Epithelial cell of prostate (primary cell): ENCODE results near the gene CFB.
"Not testable (repeated sequence)": the region's sequence is repeated elsewhere in the genome, so short reads cannot be mapped to it uniquely, and the experiment has no call there.

Experiments used
- DNase-seq: peaks from one replicate; pipeline ENCODE4 v3.0.0-alpha.2; 2011; ENCODE audit warnings: low read depth, low spot score
- H3K27ac ChIP-seq: fragments of 450-650 bp; 2 replicates; pipeline ENCODE4 v1.5.1; 2017; ENCODE audit warnings: mild to moderate bottlenecking

CFB gene

DNA sequence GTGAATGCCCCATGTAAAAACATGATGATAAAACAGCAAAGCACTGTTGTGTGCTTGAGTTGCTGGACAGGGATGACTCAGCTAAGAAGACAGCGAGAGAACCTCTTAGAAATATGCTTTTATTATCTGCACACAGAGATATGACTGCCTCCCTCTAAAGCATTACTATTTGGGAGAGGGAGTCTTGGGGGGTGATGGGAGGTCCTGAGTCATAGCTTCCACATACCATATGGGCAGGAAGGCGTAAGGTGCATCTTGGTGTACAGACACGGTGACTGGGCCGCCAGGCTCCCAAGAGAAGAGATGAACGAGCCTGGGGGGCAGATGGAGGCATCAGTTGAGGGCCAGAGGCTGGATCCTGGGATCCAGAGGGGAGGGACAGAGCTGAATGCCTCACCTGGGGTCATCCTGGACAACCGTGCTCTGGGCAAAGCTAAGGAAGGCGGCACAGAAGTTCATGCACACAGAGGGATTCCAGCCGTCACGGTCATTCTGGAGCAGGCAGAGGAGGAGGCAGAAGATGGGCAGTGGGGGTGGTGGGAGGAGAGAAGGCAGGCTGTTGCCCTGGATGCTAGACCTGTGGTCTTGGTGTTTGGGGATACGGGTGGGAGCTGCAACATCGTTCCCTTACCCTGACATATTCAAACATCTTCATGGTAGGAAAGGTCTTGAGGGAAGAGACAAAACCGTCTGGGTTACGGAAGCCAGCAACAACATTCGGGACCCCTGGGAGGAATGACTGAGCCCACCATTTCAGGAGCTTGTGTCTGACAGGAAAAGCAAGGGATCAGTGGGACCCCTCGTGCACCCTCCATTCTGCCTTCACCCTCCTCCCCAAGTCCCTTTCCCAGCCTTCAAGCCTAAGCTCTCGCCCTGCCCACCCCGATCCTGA lies 24.1 kb downstream of the CFB start:
- no peak overlapping the region for H3K27ac ChIP-seq
- DNase-seq, result no peak

DNA sequence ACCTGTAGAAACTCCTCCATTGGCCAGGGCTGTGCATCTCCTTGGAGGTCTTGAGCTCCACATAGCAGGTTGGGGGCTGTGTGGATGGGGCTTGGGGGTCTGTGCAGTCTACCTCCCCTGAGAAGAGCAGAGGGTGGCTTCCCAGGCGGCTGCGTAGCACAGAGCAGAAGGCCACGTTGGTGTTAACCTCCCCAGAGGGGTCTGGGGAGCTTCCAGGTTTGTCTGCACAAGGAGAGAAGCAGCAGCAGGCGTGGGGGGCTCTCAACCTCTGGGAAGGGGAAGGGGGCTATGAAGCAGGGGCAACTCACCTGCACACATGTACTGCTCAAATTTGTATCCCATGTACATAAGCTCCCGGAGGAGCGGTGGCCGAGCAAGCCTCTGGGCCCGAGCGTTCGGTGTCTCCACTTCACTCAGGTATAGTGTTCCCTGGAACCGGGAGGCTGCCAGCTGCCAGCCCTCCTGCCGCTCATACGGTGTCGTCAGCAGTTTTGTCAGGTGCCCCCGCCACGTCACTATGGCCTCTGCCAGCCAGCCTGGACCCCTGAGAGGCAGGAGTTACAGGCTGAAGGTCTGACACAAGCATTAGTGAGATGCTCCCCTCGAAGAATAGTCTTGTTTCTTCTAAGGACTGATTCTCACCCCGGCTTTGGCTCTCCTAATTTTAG lies 24.8 kb downstream of the CFB start:
- no peak for DNase-seq
- H3K27ac ChIP-seq, result peak overlapping the region; percentile 97

DNA sequence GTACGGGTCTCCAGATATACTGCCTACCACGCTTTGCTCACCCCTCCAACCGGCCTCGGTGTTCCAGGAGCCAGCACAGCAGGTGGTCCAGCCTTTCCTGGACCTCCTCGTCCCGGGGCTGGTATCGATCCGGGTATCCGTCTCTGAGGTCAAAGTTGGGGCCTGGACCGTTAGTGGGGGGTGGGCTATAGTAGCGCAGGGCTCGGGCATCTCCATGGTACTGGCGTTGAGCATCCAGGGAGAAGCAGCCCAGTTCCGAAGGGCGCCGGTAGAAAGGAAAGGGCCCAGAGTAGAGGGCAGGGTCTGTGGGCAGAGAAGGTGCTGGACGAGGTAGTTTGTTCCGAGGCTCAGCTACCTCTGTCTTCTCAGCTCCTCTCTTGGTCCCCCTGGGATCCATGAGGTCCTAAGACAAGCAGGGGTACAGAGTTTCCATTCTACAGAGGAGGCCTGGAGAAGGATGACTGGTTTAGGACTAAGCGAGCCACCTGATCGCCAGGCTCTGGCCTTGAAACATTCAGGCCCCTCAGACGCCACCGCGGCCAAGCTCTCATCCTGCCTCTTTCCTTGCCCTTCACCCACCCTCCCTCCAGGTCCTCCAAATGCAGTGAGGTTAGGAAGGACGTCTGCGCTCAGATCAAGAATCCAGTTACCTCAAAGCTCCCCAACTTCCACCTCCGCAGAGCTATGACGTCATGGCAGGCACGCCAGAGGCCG lies 25.5 kb downstream of the CFB start:
- peak overlapping the region; percentile 97 for H3K27ac ChIP-seq
- no peak for DNase-seq

DNA sequence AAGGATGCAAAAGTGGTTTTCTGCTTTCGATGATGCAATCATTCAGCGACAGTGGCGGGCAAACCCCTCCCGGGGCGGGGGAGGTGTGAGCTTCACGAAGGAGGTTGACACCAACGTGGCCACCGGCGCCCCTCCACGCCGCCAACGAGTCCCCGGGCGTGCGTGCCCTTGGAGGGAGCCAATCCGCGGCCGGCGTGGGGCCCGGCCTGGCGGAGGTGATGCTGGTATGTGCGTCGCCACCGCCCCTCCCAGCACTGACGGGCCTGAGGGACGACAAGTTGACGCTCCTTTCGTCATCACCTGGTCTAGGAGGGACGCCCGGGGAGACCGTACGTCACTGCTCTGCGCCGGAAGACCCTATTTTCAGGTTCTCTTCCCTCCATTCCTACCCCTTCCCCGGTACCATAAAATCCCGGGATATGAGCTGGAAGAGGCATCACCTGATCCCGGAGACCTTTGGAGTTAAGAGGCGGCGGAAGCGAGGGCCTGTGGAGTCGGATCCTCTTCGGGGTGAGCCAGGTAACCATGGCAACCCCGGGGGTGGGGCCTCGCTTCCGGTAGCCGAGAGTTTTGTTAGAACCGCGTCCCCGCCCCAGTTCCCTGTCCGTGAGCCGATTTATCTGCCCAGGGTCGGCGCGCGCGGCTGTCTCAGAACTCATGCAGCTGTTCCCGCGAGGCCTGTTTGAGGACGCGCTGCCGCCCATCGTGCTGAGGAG lies 26.3 kb downstream of the CFB start, which contains the start of gene DXO:
TSS of gene DXO (minus strand) at position 146 of the 716 bp plus-strand sequence. CDS start 463 bp downstream, outside the sequence.
- peak within 1 kb of the TSS; percentile 97 for H3K27ac ChIP-seq
- DNase-seq, result peak; percentile 95

DNA sequence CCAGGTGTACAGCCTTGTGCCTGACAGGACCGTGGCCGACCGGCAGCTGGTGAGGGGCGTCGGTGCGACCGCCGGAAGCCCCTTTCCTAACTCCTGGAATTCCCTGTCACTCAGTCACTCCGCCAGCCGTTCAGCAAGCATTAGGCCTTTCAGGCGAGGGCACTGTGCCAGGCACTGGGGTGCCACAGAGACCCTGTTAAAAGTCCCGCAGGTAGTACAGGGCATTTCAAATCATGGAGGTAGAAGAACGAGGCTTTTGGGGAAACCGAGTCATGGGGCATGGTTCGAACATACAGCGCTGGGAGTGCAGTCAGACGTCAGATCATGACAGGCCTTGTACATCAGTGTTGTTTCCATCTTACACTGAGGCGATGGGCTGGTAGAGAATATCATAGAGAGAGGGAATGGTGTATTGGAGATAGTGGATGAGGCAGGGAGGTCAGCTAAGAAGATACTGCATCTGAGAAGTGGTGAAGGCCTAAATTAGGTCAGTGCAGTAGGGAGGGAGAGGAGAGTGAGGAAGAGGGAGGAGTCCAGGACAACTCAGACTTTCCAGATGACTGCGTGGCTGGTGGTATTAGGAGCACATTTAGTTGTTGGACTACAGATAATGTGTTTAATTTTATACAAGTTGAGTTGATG lies 26.9 kb downstream of the CFB start:
- H3K27ac ChIP-seq, result peak overlapping the region; percentile 97
- DNase-seq, result no peak

DNA sequence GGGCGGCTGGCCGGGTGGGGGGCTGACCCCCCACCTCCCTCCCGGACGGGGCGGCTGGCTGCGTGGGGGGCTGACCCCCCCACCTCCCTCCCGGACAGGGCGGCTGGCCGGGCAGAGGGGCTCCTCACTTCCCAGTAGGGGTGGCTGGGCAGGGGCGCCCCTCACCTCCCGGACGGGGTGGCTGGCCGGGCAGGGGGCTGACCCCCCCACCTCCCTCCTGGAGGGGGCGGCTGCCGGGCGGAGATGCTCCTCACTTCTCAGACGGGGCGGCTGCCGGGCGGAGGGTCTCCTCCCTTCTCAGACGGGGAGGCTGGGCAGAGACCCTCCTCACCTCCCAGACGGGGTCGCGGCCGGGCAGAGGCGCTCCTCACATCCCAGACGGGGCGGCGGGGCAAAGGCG lies 30.2 kb downstream of the CFB start:
- H3K27ac ChIP-seq, DNase-seq: not testable (repeated sequence)

DNA sequence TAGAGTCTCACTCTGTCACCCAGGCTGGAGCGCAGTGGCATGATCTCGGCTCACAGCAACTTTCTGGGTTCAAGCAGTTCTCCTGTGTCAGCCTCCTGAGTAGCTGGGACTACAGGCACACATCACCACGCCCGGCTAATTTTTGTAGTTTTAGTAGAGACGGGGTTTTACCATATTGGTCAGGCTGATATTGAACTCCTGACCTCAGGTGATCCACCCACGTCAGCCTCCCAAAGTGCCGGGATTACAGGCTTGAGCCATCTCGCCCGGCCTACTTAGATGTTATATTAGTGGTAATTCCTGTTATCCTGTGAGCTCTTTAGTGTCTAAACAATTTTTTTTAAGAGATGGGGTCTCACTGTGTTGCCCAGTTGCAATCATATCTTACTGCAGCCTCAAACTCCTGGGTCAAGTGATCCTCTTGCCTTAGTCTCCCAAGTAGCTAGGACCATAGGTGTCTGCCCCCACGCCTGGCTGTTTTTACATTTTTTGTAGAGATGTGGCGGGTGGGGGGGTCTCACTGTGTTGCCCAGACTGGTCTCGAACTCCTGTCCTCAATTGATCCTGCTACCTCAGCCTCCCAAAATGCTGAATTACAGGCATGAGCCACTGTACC lies 32.0 kb downstream of the CFB start:
- H3K27ac ChIP-seq, result no peak overlapping the region
- DNase-seq, result no peak

DNA sequence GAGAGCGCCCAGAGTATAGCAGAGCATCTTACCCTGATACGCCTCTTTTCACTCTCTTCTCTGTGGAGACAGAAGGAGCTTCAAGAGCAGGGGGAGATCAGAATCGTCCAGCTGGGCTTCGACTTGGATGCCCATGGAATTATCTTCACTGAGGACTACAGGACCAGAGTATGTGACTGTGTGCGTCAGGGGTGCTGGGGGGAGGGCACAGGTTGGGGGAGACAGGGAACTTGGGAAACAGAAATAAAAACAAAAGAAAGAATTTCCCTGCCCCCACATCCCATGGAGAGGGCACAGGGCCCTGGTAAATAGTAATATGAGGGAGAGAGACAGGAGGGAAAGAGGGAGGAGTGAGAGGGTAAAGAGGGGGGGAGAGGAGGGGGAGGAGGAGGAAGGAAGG lies 32.9 kb downstream of the CFB start:
- no peak for DNase-seq
- H3K27ac ChIP-seq, result no peak overlapping the region

DNA sequence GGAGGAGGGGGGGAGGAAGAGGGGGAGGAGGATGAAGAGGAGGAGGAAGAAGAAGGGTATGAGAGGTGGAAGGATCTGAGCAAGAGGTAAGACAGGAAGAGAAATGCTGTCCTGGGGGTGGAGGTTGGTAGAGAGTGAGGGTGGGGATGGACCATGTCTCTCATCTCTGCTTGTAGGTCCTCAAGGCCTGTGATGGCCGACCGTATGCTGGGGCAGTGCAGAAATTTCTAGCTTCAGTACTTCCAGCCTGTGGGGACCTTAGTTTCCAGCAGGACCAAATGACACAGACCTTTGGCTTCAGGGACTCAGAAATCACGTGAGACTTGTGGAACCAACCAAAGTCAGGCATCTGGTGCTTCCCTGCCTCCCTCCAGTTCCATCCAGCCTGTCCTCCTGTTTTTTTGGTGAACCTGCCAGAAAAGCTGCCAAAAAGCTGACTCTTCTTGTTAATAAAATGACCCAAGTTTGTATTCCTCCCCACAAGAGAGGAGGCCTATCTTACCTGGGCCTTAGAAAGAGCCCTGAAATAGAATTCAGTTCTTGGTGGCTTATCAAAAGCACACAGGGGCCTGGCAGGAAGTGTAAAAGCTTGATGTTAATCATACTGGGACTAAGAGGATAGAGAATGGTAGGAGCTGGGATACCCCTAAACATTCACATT lies 33.5 kb downstream of the CFB start:
- H3K27ac ChIP-seq, result no peak overlapping the region
- DNase-seq, result no peak

DNA sequence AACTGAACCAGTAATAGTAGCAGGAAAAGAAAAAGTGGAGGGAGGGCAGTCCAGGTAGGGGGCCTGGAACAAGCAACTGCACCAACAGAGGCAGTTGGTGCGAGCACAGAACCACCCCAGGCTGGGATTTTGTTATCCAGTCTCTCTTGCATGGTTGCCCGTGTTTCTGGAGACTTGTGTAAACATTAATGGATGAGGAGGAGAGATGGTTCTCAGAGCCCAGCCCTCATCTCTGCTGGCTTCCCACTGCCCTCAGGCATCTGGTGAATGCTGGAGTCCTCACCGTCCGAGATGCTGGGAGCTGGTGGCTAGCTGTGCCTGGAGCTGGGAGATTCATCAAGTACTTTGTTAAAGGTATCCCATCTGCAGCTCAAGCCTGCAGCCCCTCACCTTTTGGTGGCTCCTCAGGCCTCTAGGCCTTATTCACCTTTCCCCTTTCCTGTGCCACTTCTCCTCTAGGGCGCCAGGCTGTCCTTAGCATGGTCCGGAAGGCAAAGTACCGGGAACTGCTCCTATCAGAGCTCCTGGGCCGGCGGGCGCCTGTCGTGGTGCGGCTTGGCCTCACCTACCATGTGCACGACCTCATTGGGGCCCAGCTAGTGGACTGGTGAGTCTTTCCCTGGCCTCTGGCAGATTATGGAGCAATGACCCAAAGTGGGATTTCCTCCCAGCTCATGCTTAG lies 34.4 kb downstream of the CFB start:
- DNase-seq, H3K27ac ChIP-seq: not testable (repeated sequence)

DNA sequence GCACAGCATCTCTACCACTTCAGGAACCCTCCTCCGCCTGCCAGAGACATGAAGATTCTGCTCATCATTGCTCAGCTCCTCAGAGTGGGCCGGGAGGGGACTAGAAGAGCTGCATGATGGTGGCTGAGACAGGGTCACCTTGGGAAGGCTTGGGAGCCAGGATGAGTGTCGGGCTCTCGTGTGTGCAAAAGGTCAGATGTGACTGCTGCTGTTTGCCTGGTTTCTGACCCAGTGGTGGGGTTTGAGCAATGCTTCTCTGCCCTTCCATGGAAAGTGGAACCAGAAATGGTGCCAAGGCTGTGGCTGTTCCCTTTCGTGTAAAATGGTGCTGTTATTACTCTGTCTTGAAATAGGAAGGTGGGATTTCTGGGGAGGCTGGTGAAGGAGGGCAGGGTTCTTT lies 35.1 kb downstream of the CFB start:
- not testable (repeated sequence) for DNase-seq, H3K27ac ChIP-seq

DNA sequence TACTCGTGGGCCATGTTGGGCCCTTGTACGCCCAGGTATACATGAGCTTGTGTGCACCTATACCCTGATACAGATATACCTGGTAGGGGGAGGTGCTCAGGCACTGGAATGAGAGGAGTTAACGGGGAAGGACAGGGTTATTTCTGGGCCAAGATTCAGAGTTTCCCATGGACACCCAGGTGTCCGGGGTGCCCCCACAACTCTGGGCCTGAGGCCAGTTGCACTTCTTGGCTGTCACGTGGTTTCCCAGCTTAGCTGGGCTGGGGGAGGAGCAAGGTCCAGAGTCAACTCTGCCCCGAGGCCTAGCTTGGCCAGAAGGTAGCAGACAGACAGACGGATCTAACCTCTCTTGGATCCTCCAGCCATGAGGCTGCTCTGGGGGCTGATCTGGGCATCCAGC lies 35.8 kb downstream of the CFB start, which contains the start of gene C4A:
TSS of gene C4A (plus strand) at position 314 of the 400 bp plus-strand sequence. CDS start at position 365, 51 bp downstream.
- not testable (repeated sequence) for H3K27ac ChIP-seq, DNase-seq

DNA sequence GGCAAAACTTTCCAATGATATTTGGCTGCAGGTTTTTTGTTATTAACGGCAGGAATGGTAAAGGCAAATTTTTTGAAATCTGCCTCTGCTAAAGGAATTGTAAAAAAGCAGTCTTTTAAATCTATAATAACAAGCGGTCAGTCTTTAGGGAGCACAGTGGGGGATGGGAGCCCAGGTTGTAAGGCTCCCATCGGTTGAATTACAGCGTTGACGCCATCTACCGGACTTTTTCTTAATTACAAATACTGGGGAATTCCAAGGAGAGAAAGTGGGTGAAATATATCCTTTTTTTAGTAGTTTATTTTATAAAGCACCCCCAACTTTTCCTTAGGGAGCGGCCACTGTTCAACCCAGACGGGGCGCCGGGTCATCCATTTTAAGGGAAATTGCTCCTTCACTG lies 43.5 kb downstream of the CFB start:
- not testable (repeated sequence) for DNase-seq, H3K27ac ChIP-seq

DNA sequence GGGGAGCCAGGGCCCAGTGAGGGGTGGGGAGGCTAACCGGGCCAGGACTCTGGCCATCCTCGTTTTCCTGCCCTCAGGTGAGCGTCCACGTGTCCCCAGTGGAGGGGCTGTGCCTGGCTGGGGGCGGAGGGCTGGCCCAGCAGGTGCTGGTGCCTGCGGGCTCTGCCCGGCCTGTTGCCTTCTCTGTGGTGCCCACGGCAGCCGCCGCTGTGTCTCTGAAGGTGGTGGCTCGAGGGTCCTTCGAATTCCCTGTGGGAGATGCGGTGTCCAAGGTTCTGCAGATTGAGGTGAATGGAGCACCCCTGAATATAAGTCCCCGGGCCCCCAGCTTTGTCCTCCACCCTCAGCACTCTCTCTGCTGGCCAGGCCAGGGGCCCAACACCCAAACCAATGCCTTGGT lies 48.5 kb downstream of the CFB start:
- DNase-seq, H3K27ac ChIP-seq: not testable (repeated sequence)

DNA sequence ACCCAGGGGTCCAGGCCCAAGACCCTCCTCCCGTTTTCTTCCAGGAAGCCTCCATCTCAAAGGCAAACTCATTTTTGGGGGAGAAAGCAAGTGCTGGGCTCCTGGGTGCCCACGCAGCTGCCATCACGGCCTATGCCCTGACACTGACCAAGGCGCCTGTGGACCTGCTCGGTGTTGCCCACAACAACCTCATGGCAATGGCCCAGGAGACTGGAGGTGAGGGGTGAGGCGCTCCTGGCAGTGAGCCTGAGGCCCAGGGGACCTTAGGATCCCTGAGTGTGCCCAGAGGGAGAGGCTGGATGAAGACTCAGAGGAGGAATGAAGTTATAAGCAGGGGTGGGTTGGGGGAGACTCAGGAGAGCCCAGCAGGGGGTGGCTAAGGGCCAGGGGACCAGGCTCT lies 50.5 kb downstream of the CFB start:
- H3K27ac ChIP-seq, DNase-seq: not testable (repeated sequence)
